SK-N-SH (cell line): ENCODE measurements around the gene PPP6R2. TPM values are rescaled to one million over a fixed set of nuclear protein-coding genes. Genes with fewer than 3 reads are reported as not detected.

Source experiments
- CTCF ChIA-PET: fragments of 300-600, 350-600 bp; formaldehyde crosslinking; extraction: SDS; loops from one replicate; lab custom pipeline; 2021; lab: Yijun Ruan, JAX
- POLR2A ChIA-PET: fragments of 350-600 bp; sonication (Branson Sonifier 250); formaldehyde crosslinking; extraction: SDS; loops from one replicate; lab custom pipeline; 2020; ENCODE audit warnings: antibody characterized with exemption, inconsistent platforms; lab: Yijun Ruan, JAX
- DNase-seq: peaks from one replicate; pipeline ENCODE4 v3.0.0; 2012
- H2AFZ ChIP-seq: fragments of 200-600 bp; sonication (generic); 2 replicates; pipeline ENCODE4 v1.8.1; 2016; ENCODE audit warnings: antibody characterized with exemption, mild to moderate bottlenecking, low read depth
- H3F3A ChIP-seq: fragments of 200-600 bp; sonication (generic); replicated peaks from 2 replicates; pipeline ENCODE3; 2016; ENCODE audit warnings: antibody characterized with exemption, mild to moderate bottlenecking; ENCODE audit not compliant: insufficient read depth
- H3K27ac ChIP-seq, 2 experiments: fragments of 200-500 bp in 1 of 2; fragments of 200-600 bp in 1 of 2; sonication (Bioruptor generic) in 1 of 2; sonication (generic), shearing (Covaris generic) in 1 of 2; 2 replicates each; pipeline versions ENCODE4 v1.5.1 to v1.6.1; 2014 to 2016; ENCODE audit warnings: low read depth in 2 of 2, inconsistent platforms in 1 of 2, low read length in 1 of 2, mild to moderate bottlenecking in 1 of 2, mixed read lengths in 1 of 2
- H3K27me3 ChIP-seq: fragments of 200-600 bp; sonication (generic), shearing (Covaris generic); 2 replicates; pipeline ENCODE4 v1.6.1; 2016; ENCODE audit warnings: mixed run types; ENCODE audit not compliant: insufficient read depth
- H3K36me3 ChIP-seq, 2 experiments: fragments of 200-500 bp in 1 of 2; fragments of 200-600 bp in 1 of 2; sonication (Bioruptor generic) in 1 of 2; sonication (generic) in 1 of 2; replicated peaks in 1 of 2; 2 replicates each; pipeline versions ENCODE3 to v1.5.1; 2014 to 2016; ENCODE audit warnings: low read length in 1 of 2, mild to moderate bottlenecking in 1 of 2; ENCODE audit not compliant: insufficient read depth in 2 of 2, control insufficient read depth in 1 of 2
- H3K4me1 ChIP-seq, 2 experiments: fragments of 200-500 bp in 1 of 2; fragments of 200-600 bp in 1 of 2; sonication (Bioruptor generic) in 1 of 2; sonication (generic), shearing (Covaris generic) in 1 of 2; 2 replicates each; pipeline versions ENCODE4 v1.5.1 to v1.6.1; 2014 to 2016; ENCODE audit warnings: low read depth in 1 of 2, low read length in 1 of 2, mixed run types in 1 of 2; ENCODE audit not compliant: insufficient read depth in 2 of 2, control insufficient read depth in 1 of 2
- H3K4me2 ChIP-seq: fragments of 200-600 bp; sonication (generic), shearing (Covaris generic); 2 replicates; pipeline ENCODE4 v1.6.1; 2017; ENCODE audit warnings: mixed run types
- H3K4me3 ChIP-seq, 2 experiments: fragments of 200-500 bp in 1 of 2; fragments of 200-600 bp in 1 of 2; sonication (Bioruptor generic) in 1 of 2; sonication (generic), shearing (Covaris generic) in 1 of 2; 2 replicates each; pipeline versions ENCODE4 v1.5.1 to v1.8.1; 2014 to 2016; ENCODE audit warnings: low read depth in 2 of 2, inconsistent platforms in 1 of 2, low read length in 1 of 2, mild to moderate bottlenecking in 1 of 2, mixed read lengths in 1 of 2, moderate library complexity in 1 of 2
- H3K79me2 ChIP-seq: fragments of 200-600 bp; sonication (generic); 2 replicates; pipeline ENCODE4 v1.8.1; 2017; ENCODE audit warnings: mild to moderate bottlenecking; ENCODE audit not compliant: insufficient read depth
- H3K9ac ChIP-seq: fragments of 200-600 bp; sonication (generic); 2 replicates; pipeline ENCODE4 v1.6.1; 2017; ENCODE audit warnings: mixed run types
- H3K9me2 ChIP-seq: fragments of 200-600 bp; sonication (generic); 2 replicates; pipeline ENCODE4 v1.6.1; 2017; ENCODE audit warnings: mixed run types
- H3K9me3 ChIP-seq: fragments of 200-600 bp; sonication (generic); 2 replicates; pipeline ENCODE4 v1.6.1; 2017; ENCODE audit warnings: mixed run types, mild to moderate bottlenecking, moderate library complexity
- H4K20me1 ChIP-seq: fragments of 200-600 bp; sonication (generic); 2 replicates; pipeline ENCODE4 v1.6.1; 2017; ENCODE audit warnings: mild to moderate bottlenecking, mixed run types; ENCODE audit not compliant: insufficient read depth
- CTCF ChIP-seq: fragments of 200-600 bp; sonication (generic); IDR thresholded peaks from 2 replicates; pipeline ENCODE4 v1.6.1; 2017; ENCODE audit warnings: antibody characterized with exemption, mild to moderate bottlenecking, moderate library complexity
- EP300 ChIP-seq, 2 experiments: IDR thresholded peaks; 2 replicates each; pipeline versions ENCODE4 v1.4.0 to v1.6.1; 2012; ENCODE audit warnings: borderline replicate concordance in 1 of 2, low read depth in 1 of 2, low read length in 1 of 2
- EZH2phosphoT487 ChIP-seq: fragments of 200-600 bp; sonication (generic); IDR thresholded peaks from 2 replicates; pipeline ENCODE4 v1.6.1; 2017; ENCODE audit warnings: low read depth, mixed run types, mild to moderate bottlenecking, antibody characterized with exemption, moderate library complexity, borderline replicate concordance
- FOXM1 ChIP-seq: IDR thresholded peaks from 2 replicates; pipeline ENCODE4 v1.4.0; 2012; ENCODE audit warnings: low read depth, mild to moderate bottlenecking
- GABPA ChIP-seq: IDR thresholded peaks from 2 replicates; pipeline ENCODE4 v1.4.0; 2012; ENCODE audit warnings: low read depth, mild to moderate bottlenecking
- GATA2 ChIP-seq: sonication (generic); formaldehyde crosslinking; IDR thresholded peaks from 2 replicates; pipeline ENCODE4 v1.5.0; 2020; ENCODE audit warnings: mild to moderate bottlenecking, missing genetic modification reagents
- IRF3 ChIP-seq: fragments of 150-350 bp; IDR thresholded peaks from 2 replicates; pipeline ENCODE4 v1.6.1; 2016; ENCODE audit warnings: mild to moderate bottlenecking, low read depth, low read length
- JUND ChIP-seq: IDR thresholded peaks from 2 replicates; pipeline ENCODE4 v1.4.0; 2012
- PBX3 ChIP-seq: IDR thresholded peaks from 2 replicates; pipeline ENCODE4; 2012
- POLR2AphosphoS5 ChIP-seq: IDR thresholded peaks from 2 replicates; pipeline ENCODE4 v1.6.1; 2012; ENCODE audit warnings: low read depth, low read length
- SIN3A ChIP-seq: IDR thresholded peaks from 2 replicates; pipeline ENCODE4 v1.6.1; 2012; ENCODE audit warnings: low read depth, mild to moderate bottlenecking, low read length, moderate library complexity, borderline replicate concordance
- USF1 ChIP-seq: IDR thresholded peaks from 2 replicates; pipeline ENCODE4 v1.4.0; 2012; ENCODE audit warnings: low read depth, borderline replicate concordance
- USF2 ChIP-seq: fragments of 150-350 bp; IDR thresholded peaks from 2 replicates; pipeline ENCODE4 v1.6.1; 2017; ENCODE audit warnings: antibody characterized with exemption, low read length, low read depth, borderline replicate concordance
- WGBS: methylation state at CpG from one replicate; pipeline ENCODE4 v1.1.6; 2017; ENCODE audit warnings: low lambda C conversion rate; 5-methylcytosine and 5-hydroxymethylcytosine counted together
- polyA plus RNA-seq, 3 experiments: library from polyadenylated mRNA; depleted of rRNA; stranded (reverse); fragments of >200 nt; gene quantifications; 2 replicates each; pipeline ENCODE4 v1.2.3, GENCODE V29; 2012

PPP6R2 gene
- polyA plus RNA-seq, 1 of the 3 experiments (the other 2 are of a cell fraction), result 45.7 TPM

- H3K27me3 ChIP-seq, result no peaks in the 10 kb centered on the region
- H3K27ac ChIP-seq, result no peak overlapping the region
- peaks cover 0 to 61% of the 10 kb centered on the region in 2 experiments for H3K36me3 ChIP-seq
- TF ChIP-seq POLR2AphosphoS5 (no peak), PBX3 (no peak), FOXM1 (no peak), JUND (no peak), USF2 (no peak), GATA2 (CRISPR knock-in tag) (no peak), USF1 (no peak), GABPA (no peak), CTCF (no peak), SIN3A (no peak), IRF3 (no peak), EP300 (IDR thresholded peaks at IDR 0.05; ENCODE audit: borderline replicate concordance in 1 of 2, low read depth in 1 of 2, low read length in 1 of 2) (no peak), EZH2phosphoT487 (no peak)
- peaks cover 9% of the 10 kb centered on the region for H3F3A ChIP-seq
- DNase-seq, result no peak
- H3K9ac ChIP-seq, result no peak overlapping the region
- peaks cover 5 to 9% of the 10 kb centered on the region in 2 experiments; a peak in 1 of 4 replicates for H3K4me1 ChIP-seq
- H2AFZ ChIP-seq, result no peak overlapping the region
- H3K79me2 ChIP-seq, result no peaks in the 10 kb centered on the region
- WGBS, result 90% methylated on average over 11 of the region's 17 CpGs
- no peak overlapping the region for H3K4me2 ChIP-seq
- H4K20me1 ChIP-seq, result peaks cover 10% of the 10 kb centered on the region; the same call in 1 of the 2 replicates
- ChIA-PET CTCF (interaction anchor here (0.6 to 1.3 kb wide), 4 partner anchors 15 to 122 kb away, joined by 3 to 4 read pairs (median 3); no protein-coding TSS in a partner anchor), POLR2A (no interaction called here)
- H3K9me2 ChIP-seq, result no peaks in the 10 kb centered on the region
- no peaks in the 10 kb centered on the region for H3K9me3 ChIP-seq
- no peak overlapping the region for H3K4me3 ChIP-seq
These were observed 98.4 kb downstream of the PPP6R2 start for GRCh38 chr22:50441428-50441993.
